Epithelial cell of esophagus (primary cell): ENCODE data around the gene THSD4.

ENCODE experiments used
- DNase-seq: peaks from one replicate; pipeline ENCODE4 v3.0.0; 2010; ENCODE audit warnings: low read depth
- H3K4me3 ChIP-seq: 2 replicates; pipeline ENCODE4 v1.5.1; 2011; ENCODE audit warnings: mild to moderate bottlenecking, low read length, control low read depth
- CTCF ChIP-seq: IDR thresholded peaks from 2 replicates; pipeline ENCODE4 v1.5.1; 2011; ENCODE audit warnings: low read depth, mild to moderate bottlenecking, low read length, control low read depth, inconsistent platforms; ENCODE audit not compliant: insufficient read depth; ENCODE audit errors: missing control alignments

The THSD4 gene

GRCh38 chr15:71352125-71352524, 236.9 kb downstream of the THSD4 start:
- no peak for TF ChIP-seq CTCF
- no peak for DNase-seq

GRCh38 chr15:71352765-71353164, 237.5 kb downstream of the THSD4 start:
- H3K4me3 ChIP-seq: no peak overlapping the region
- no peak for TF ChIP-seq CTCF
- no peak for DNase-seq

More at GRCh38 chr15:71352125-71352524, 236.9 kb downstream of the THSD4 start:
- H3K4me3 ChIP-seq: no peak overlapping the region

GRCh38 chr15:71353171-71353570, 237.9 kb downstream of the THSD4 start:
- DNase-seq: peak; percentile 40
- no peak for TF ChIP-seq CTCF
- no peak overlapping the region for H3K4me3 ChIP-seq

- TF ChIP-seq CTCF: no peak
- peak; percentile 95 for DNase-seq
- H3K4me3 ChIP-seq: no peak overlapping the region
Measured at GRCh38 chr15:71355268-71355667, 240.0 kb downstream of the THSD4 start.

GRCh38 chr15:71357321-71357732, 242.1 kb downstream of the THSD4 start:
- TF ChIP-seq CTCF: no peak
- no peak for DNase-seq
- H3K4me3 ChIP-seq: no peak overlapping the region

- no peak overlapping the region for H3K4me3 ChIP-seq
- TF ChIP-seq CTCF: no peak
- DNase-seq: no peak
Measured at GRCh38 chr15:71357967-71358366, 242.7 kb downstream of the THSD4 start.

GRCh38 chr15:71359246-71359645, 244.0 kb downstream of the THSD4 start:
- H3K4me3 ChIP-seq: no peak overlapping the region
- TF ChIP-seq CTCF: no peak
- DNase-seq: no peak
